H9 (cell line): ENCODE measurements around the gene AP2A2. TPM values are rescaled to one million over a fixed set of nuclear protein-coding genes. Genes with fewer than 3 reads are reported as not detected.
A peak's percentile ranks its signal among the peaks of the same experiment; 100 is the strongest.

Source experiments
- DNase-seq: peaks from one replicate; pipeline ENCODE4 v3.0.0-alpha.2; 2017
- H2AFZ ChIP-seq: one replicate; pipeline ENCODE4 v1.6.1; 2013; ENCODE audit warnings: mild to moderate bottlenecking, low read length, control low read depth, moderate library complexity
- H2AK5ac ChIP-seq: 2 replicates; pipeline ENCODE4 v1.6.1; 2013; ENCODE audit warnings: low read length, control low read depth, mixed read lengths; ENCODE audit not compliant: insufficient read length
- H2BK120ac ChIP-seq: one replicate; pipeline ENCODE4 v1.6.1; 2013; ENCODE audit warnings: low read depth, mild to moderate bottlenecking, low read length, control low read depth, inconsistent platforms; ENCODE audit not compliant: poor library complexity, severe bottlenecking
- H2BK12ac ChIP-seq: 2 replicates; pipeline ENCODE4 v1.6.1; 2013; ENCODE audit warnings: low read length, control low read depth, mixed read lengths, low read depth; ENCODE audit not compliant: insufficient read length
- H2BK15ac ChIP-seq: 2 replicates; pipeline ENCODE4 v1.6.1; 2013; ENCODE audit warnings: low read depth, low read length, control low read depth
- H2BK20ac ChIP-seq: one replicate; pipeline ENCODE4 v1.6.1; 2013; ENCODE audit warnings: low read depth, mild to moderate bottlenecking, low read length, control low read depth, inconsistent platforms; ENCODE audit not compliant: poor library complexity, severe bottlenecking
- H2BK5ac ChIP-seq: 2 replicates; pipeline ENCODE4 v1.6.1; 2013; ENCODE audit warnings: low read length, control low read depth, mixed read lengths; ENCODE audit not compliant: insufficient read length
- H3K14ac ChIP-seq: 2 replicates; pipeline ENCODE4 v1.6.1; 2013; ENCODE audit warnings: low read length, control low read depth; ENCODE audit not compliant: insufficient read depth
- H3K18ac ChIP-seq: 2 replicates; pipeline ENCODE4 v1.6.1; 2013; ENCODE audit warnings: low read depth, mild to moderate bottlenecking, mixed read lengths, low read length, control low read depth; ENCODE audit not compliant: insufficient read length
- H3K23ac ChIP-seq: 2 replicates; pipeline ENCODE4 v1.6.1; 2013; ENCODE audit warnings: low read length, control low read depth, mixed read lengths, low read depth; ENCODE audit not compliant: insufficient read length
- H3K23me2 ChIP-seq: 2 replicates; pipeline ENCODE4 v1.6.1; 2013; ENCODE audit warnings: low read depth, mild to moderate bottlenecking, mixed read lengths, low read length, control low read depth; ENCODE audit not compliant: insufficient read length, poor library complexity, severe bottlenecking
- H3K27ac ChIP-seq: 2 replicates; pipeline ENCODE4 v1.5.1; 2013; ENCODE audit warnings: low read length, control low read depth, mixed read lengths, low read depth; ENCODE audit not compliant: insufficient read length
- H3K27me3 ChIP-seq: 2 replicates; pipeline ENCODE4 v1.6.1; 2013; ENCODE audit warnings: low read length, control low read depth, inconsistent platforms; ENCODE audit not compliant: insufficient read depth
- H3K4ac ChIP-seq: 2 replicates; pipeline ENCODE4 v1.6.1; 2013; ENCODE audit warnings: low read depth, mild to moderate bottlenecking, control low read depth, inconsistent platforms, low read length, moderate library complexity
- H3K4me1 ChIP-seq: 2 replicates; pipeline ENCODE4 v1.6.1; 2013; ENCODE audit warnings: low read length, control low read depth, inconsistent platforms; ENCODE audit not compliant: insufficient read depth
- H3K4me2 ChIP-seq: 2 replicates; pipeline ENCODE4 v1.6.1; 2013; ENCODE audit warnings: low read length, control low read depth, mixed read lengths; ENCODE audit not compliant: insufficient read length, insufficient read depth
- H3K56ac ChIP-seq: 2 replicates; pipeline ENCODE4 v1.6.1; 2013; ENCODE audit warnings: low read depth, mild to moderate bottlenecking, mixed read lengths, low read length, control low read depth; ENCODE audit not compliant: insufficient read length
- H3K79me1 ChIP-seq: 2 replicates; pipeline ENCODE4 v1.6.1; 2013; ENCODE audit warnings: low read depth, mild to moderate bottlenecking, moderate library complexity, low read length, control low read depth, inconsistent platforms; ENCODE audit not compliant: insufficient read depth, poor library complexity, severe bottlenecking
- H3K79me2 ChIP-seq: 2 replicates; pipeline ENCODE4 v1.6.1; 2013; ENCODE audit warnings: low read length, control low read depth, inconsistent platforms; ENCODE audit not compliant: insufficient read depth
- H3K9ac ChIP-seq: 2 replicates; pipeline ENCODE4 v1.6.1; 2013; ENCODE audit warnings: low read length, control low read depth, mixed read lengths; ENCODE audit not compliant: insufficient read length; ENCODE audit errors: extremely low read depth
- H3K9me3 ChIP-seq: one replicate; pipeline ENCODE4 v1.6.1; 2013; ENCODE audit warnings: low read depth, low read length, inconsistent platforms; ENCODE audit not compliant: control insufficient read depth
- H3T11ph ChIP-seq: one replicate; pipeline ENCODE4 v1.6.1; 2013; ENCODE audit warnings: mild to moderate bottlenecking, low read length, control low read depth, inconsistent platforms
- H4K20me1 ChIP-seq: one replicate; pipeline ENCODE4 v1.6.1; 2013; ENCODE audit not compliant: control insufficient read depth, insufficient read length, insufficient read depth
- H4K5ac ChIP-seq: 2 replicates; pipeline ENCODE4 v1.6.1; 2013; ENCODE audit warnings: low read depth, mild to moderate bottlenecking, mixed read lengths, low read length, control low read depth; ENCODE audit not compliant: insufficient read length
- H4K8ac ChIP-seq: replicated peaks from 2 replicates; pipeline ENCODE4 v1.6.1; 2013; ENCODE audit warnings: low read length, control low read depth, mixed read lengths, low read depth; ENCODE audit not compliant: insufficient read length
- H4K91ac ChIP-seq: 2 replicates; pipeline ENCODE4 v1.6.1; 2013; ENCODE audit warnings: low read depth, mild to moderate bottlenecking, moderate library complexity, mixed read lengths, low read length, control low read depth; ENCODE audit not compliant: insufficient read length
- H3K27ac Mint-ChIP-seq, 3 experiments: 2 replicates in 2 of 3; 3 replicates in 1 of 3; pipeline ENCODE4 v1.8.0; 2020 to 2021; ENCODE audit warnings: mixed read lengths in 3 of 3, mild to moderate bottlenecking in 1 of 3, moderate library complexity in 1 of 3
- H3K27me3 Mint-ChIP-seq: 2 replicates; pipeline ENCODE4 v1.8.0; 2021; ENCODE audit warnings: low read depth, mild to moderate bottlenecking, moderate library complexity, mixed read lengths
- H3K36me3 Mint-ChIP-seq, 3 experiments: 2 replicates in 2 of 3; 3 replicates in 1 of 3; pipeline ENCODE4 v1.8.0; 2020 to 2021; ENCODE audit warnings: low read depth in 3 of 3, mixed read lengths in 3 of 3; ENCODE audit not compliant: insufficient read depth in 1 of 3
- H3K4me1 Mint-ChIP-seq, 2 experiments: 2 replicates each; pipeline ENCODE4 v1.8.0; 2020; ENCODE audit warnings: mixed read lengths in 2 of 2
- H3K4me3 Mint-ChIP-seq, 2 experiments: 2 replicates in 1 of 2; 3 replicates in 1 of 2; pipeline ENCODE4 v1.8.0; 2020 to 2021; ENCODE audit warnings: mild to moderate bottlenecking in 2 of 2, mixed read lengths in 2 of 2, moderate library complexity in 1 of 2
- H3K9me3 Mint-ChIP-seq, 2 experiments: 2 replicates in 1 of 2; 3 replicates in 1 of 2; pipeline ENCODE4 v1.8.0; 2020; ENCODE audit warnings: mild to moderate bottlenecking in 2 of 2, mixed read lengths in 2 of 2, moderate library complexity in 1 of 2
- CTCF ChIP-seq: fragments of 200-600 bp; sonication (generic); conservative IDR thresholded peaks from 3 replicates; pipeline ENCODE4 v1.8.0; 2021; ENCODE audit warnings: antibody characterized with exemption, mild to moderate bottlenecking
- WGBS: extraction: QIAGEN DNeasy Blood & Tissue Kit; methylation state at CpG from one replicate; pipeline ENCODE4 v1.1.7; 2013; ENCODE audit warnings: missing lambda C conversion rate, low lambda C conversion rate, mixed read lengths; ENCODE audit not compliant: insufficient read length; ENCODE audit errors: extremely low coverage; 5-methylcytosine and 5-hydroxymethylcytosine counted together
- total RNA-seq: library from RNA; stranded (reverse); gene quantifications from 2 replicates; pipeline ENCODE4 v1.2.1, GENCODE V29; 2021

AP2A2 gene
- total RNA-seq, 1 experiment from 2014 or later: 53.7 TPM

GRCh38 chr11:942823-943222 is 17.2 kb downstream of the AP2A2 start:
- H2BK120ac ChIP-seq: no peak overlapping the region
- H2BK5ac ChIP-seq: no peak overlapping the region
- H4K5ac ChIP-seq: no peak overlapping the region
- H3K18ac ChIP-seq: no peak overlapping the region
- H3K4me3 Mint-ChIP-seq: peak overlapping the region in 1 of 2 experiments; percentile 30; a peak in 1 of 5 replicates
- no peak overlapping the region for H4K91ac ChIP-seq
- TF ChIP-seq CTCF: no peak
- H3K4ac ChIP-seq: no peak overlapping the region
- H2BK20ac ChIP-seq: no peak overlapping the region
- no peaks in the 10 kb centered on the region for H3K27me3 ChIP-seq
- H3K27ac Mint-ChIP-seq: peak overlapping the region; percentile 92 to 99 (median 93)
- no peak overlapping the region for H3K9ac ChIP-seq
- H2AK5ac ChIP-seq: no peak overlapping the region
- no peaks in the 10 kb centered on the region for H4K20me1 ChIP-seq
- no peak overlapping the region for H3T11ph ChIP-seq
- no peak overlapping the region for H4K8ac ChIP-seq
- H3K79me2 ChIP-seq: peaks cover 5% of the 10 kb centered on the region; the same call in 1 of the 2 replicates
- no CpG with 5 or more reads among the region's 9 CpGs for WGBS
- H3K79me1 ChIP-seq: peaks cover 3% of the 10 kb centered on the region
- H3K9me3 Mint-ChIP-seq: no peaks in the 10 kb centered on the region
- no peak overlapping the region for H3K27ac ChIP-seq
- H2AFZ ChIP-seq: no peak overlapping the region
- no peak overlapping the region for H2BK15ac ChIP-seq
- peaks cover 68 to 77% of the 10 kb centered on the region in 2 experiments for H3K4me1 Mint-ChIP-seq
- no peak overlapping the region for H3K23ac ChIP-seq
- no peak for DNase-seq
- H3K9me3 ChIP-seq: no peaks in the 10 kb centered on the region
- H3K4me2 ChIP-seq: no peak overlapping the region
- H3K56ac ChIP-seq: no peak overlapping the region
- no peaks in the 10 kb centered on the region for H3K23me2 ChIP-seq
- H3K36me3 Mint-ChIP-seq: peaks cover 1 to 11% (median 7%) of the 10 kb centered on the region in 3 experiments; a peak in 6 of 7 replicates
- H3K14ac ChIP-seq: no peak overlapping the region
- H3K4me1 ChIP-seq: peaks cover 18% of the 10 kb centered on the region; the same call in 1 of the 2 replicates
- peak overlapping the region; percentile 100 for H2BK12ac ChIP-seq
- no peaks in the 10 kb centered on the region for H3K27me3 Mint-ChIP-seq
